PC-9 (cell line): ENCODE measurements around the gene CD80. TPM values are rescaled to one million over a fixed set of nuclear protein-coding genes. Genes with fewer than 3 reads are reported as not detected.

Experiments
- BruUV-seq: library from RNA; stranded (reverse); fragments of 400-500 nt; replicated peaks from 2 replicates; lab custom pipeline; 2021; lab: Mats Ljungman, UMichigan
- CTCF ChIA-PET: fragments of 300-600 bp; sonication (Branson Sonifier 250); formaldehyde crosslinking; loops from one replicate; lab custom pipeline; 2022; ENCODE audit warnings: antibody characterized with exemption; lab: Charles Lee
- POLR2A ChIA-PET: fragments of 300-600 bp; sonication (Branson Sonifier 250); formaldehyde crosslinking; loops from one replicate; lab custom pipeline; 2022; ENCODE audit warnings: antibody characterized with exemption; ENCODE audit not compliant: unreplicated experiment; lab: Charles Lee
- DNase-seq, 2 experiments: peaks; one replicate each; pipeline versions ENCODE4 v3.0.0 to v3.0.0-alpha.2; 2015 to 2022; ENCODE audit warnings: mixed read lengths in 1 of 2
- H2AFZ ChIP-seq: fragments of 200-600 bp; sonication (generic); 2 replicates; pipeline ENCODE4 v1.8.1; 2017; ENCODE audit warnings: antibody characterized with exemption
- H3F3A ChIP-seq: fragments of 200-600 bp; sonication (generic); 2 replicates; pipeline ENCODE4 v1.8.1; 2017; ENCODE audit warnings: antibody characterized with exemption, mild to moderate bottlenecking, low read depth; ENCODE audit not compliant: insufficient read depth
- H3K27ac ChIP-seq: fragments of 200-600 bp; sonication (generic); 2 replicates; pipeline ENCODE4 v1.6.1; 2016; ENCODE audit warnings: mixed run types
- H3K27me3 ChIP-seq: fragments of 200-600 bp; sonication (generic); 2 replicates; pipeline ENCODE4 v1.6.1; 2016; ENCODE audit warnings: low read depth, mixed run types; ENCODE audit not compliant: insufficient read depth
- H3K36me3 ChIP-seq: fragments of 200-600 bp; sonication (generic); 2 replicates; pipeline ENCODE4 v1.6.1; 2016; ENCODE audit warnings: low read depth, mixed run types
- H3K4me1 ChIP-seq: fragments of 200-600 bp; sonication (generic); replicated peaks from 2 replicates; pipeline ENCODE4 v1.6.1; 2016; ENCODE audit warnings: mixed run types; ENCODE audit not compliant: insufficient read depth
- H3K4me2 ChIP-seq: fragments of 200-600 bp; sonication (generic); 2 replicates; pipeline ENCODE4 v1.6.1; 2017; ENCODE audit warnings: mixed run types
- H3K4me3 ChIP-seq: fragments of 200-600 bp; sonication (generic); 2 replicates; pipeline ENCODE4 v1.6.1; 2016; ENCODE audit warnings: mixed run types
- H3K79me2 ChIP-seq: fragments of 200-600 bp; sonication (generic); 2 replicates; pipeline ENCODE4 v1.6.1; 2017; ENCODE audit warnings: low read depth, mixed run types
- H3K9me2 ChIP-seq: fragments of 200-600 bp; sonication (generic); 2 replicates; pipeline ENCODE4 v1.8.1; 2017; ENCODE audit warnings: mild to moderate bottlenecking; ENCODE audit not compliant: insufficient read depth
- H3K9me3 ChIP-seq: fragments of 200-600 bp; sonication (generic); 2 replicates; pipeline ENCODE4 v1.8.1; 2016; ENCODE audit warnings: low read depth; ENCODE audit not compliant: insufficient read depth
- H4K20me1 ChIP-seq: fragments of 200-600 bp; sonication (generic); 2 replicates; pipeline ENCODE4 v1.8.1; 2017; ENCODE audit not compliant: insufficient read depth
- CTCF ChIP-seq: fragments of 200-600 bp; sonication (generic); conservative IDR thresholded peaks from 2 replicates; pipeline ENCODE4 v1.6.1; 2017; ENCODE audit warnings: mixed run types, antibody characterized with exemption, mild to moderate bottlenecking, moderate library complexity
- EZH2 ChIP-seq: fragments of 200-600 bp; sonication (generic); IDR thresholded peaks from 2 replicates; pipeline ENCODE4 v1.8.0; 2017; ENCODE audit warnings: antibody characterized with exemption, low read depth
- intact Hi-C: fragments of 100-400 bp; cut with micrococcal nuclease; formaldehyde crosslinking; loops from one replicate; pipeline ENCODE4 v1.10.0; 2022; ENCODE audit not compliant: unreplicated experiment
- total RNA-seq: library from RNA; stranded (reverse); gene quantifications from 2 replicates; pipeline ENCODE4 v1.2.3, GENCODE V29; 2021

The CD80 gene
- total RNA-seq, 1 experiment from 2014 or later = not detected

GRCh38 chr3:119527714-119528113, 31.7 kb downstream of the CD80 start:
- Histone ChIP-seq H3K79me2 (no peaks in the 10 kb centered on the region), H3K36me3 (peaks cover 9% of the 10 kb centered on the region; the same call in 1 of the 2 replicates), H3K27me3 (no peaks in the 10 kb centered on the region), H3K9me2 (no peaks in the 10 kb centered on the region), H4K20me1 (no peaks in the 10 kb centered on the region), H3K4me3 (no peak overlapping the region), H3K4me1 (no peaks in the 10 kb centered on the region), H3F3A (peaks cover 12% of the 10 kb centered on the region; the same call in 1 of the 2 replicates), H2AFZ (no peak overlapping the region), H3K27ac (no peak overlapping the region), H3K9me3 (no peaks in the 10 kb centered on the region), H3K4me2 (no peak overlapping the region)
- CTCF ChIA-PET = no interaction called here
- intact Hi-C loops = loop anchor here (10.0 kb wide), 1 partner anchor 147 kb away; the partner anchor contains the start of gene COX17
- POLR2A ChIA-PET = no interaction called here
- no peak for DNase-seq
- BruUV-seq = no TSS peak
- TF ChIP-seq EZH2 (no peak), CTCF (no peak)

- no peaks in the 10 kb centered on the region for H3K27me3 ChIP-seq
- H3K79me2 ChIP-seq = no peaks in the 10 kb centered on the region
- TF ChIP-seq EZH2 (no peak), CTCF (peak; percentile 42; the same call in 1 of the 2 replicates)
- no TSS peak for BruUV-seq
- H2AFZ ChIP-seq = no peak overlapping the region
- no peak for DNase-seq
- H3F3A ChIP-seq = peaks cover 12% of the 10 kb centered on the region; the same call in 1 of the 2 replicates
- peaks cover 17% of the 10 kb centered on the region for H3K36me3 ChIP-seq
- no peak overlapping the region for H3K4me3 ChIP-seq
- ChIA-PET CTCF (interaction anchor here (0.6 kb wide), 2 partner anchors 45 to 519 kb away, joined by 3 to 6 read pairs; no protein-coding TSS in a partner anchor), POLR2A (interaction anchor here (0.5 kb wide), 1 partner anchor 171 kb away, joined by 5 read pairs; no protein-coding TSS in a partner anchor)
- H3K4me1 ChIP-seq = no peaks in the 10 kb centered on the region
- no peaks in the 10 kb centered on the region for H3K9me3 ChIP-seq
- intact Hi-C loops = loop anchor here (10.0 kb wide), 1 partner anchor 150 kb away; the partner anchor contains the start of gene COX17
- H3K27ac ChIP-seq = no peak overlapping the region
- no peak overlapping the region for H3K4me2 ChIP-seq
- no peaks in the 10 kb centered on the region for H4K20me1 ChIP-seq
- no peaks in the 10 kb centered on the region for H3K9me2 ChIP-seq
These were observed 34.3 kb downstream of the CD80 start for GRCh38 chr3:119524931-119525662.

- Histone ChIP-seq H3K27me3 (no peaks in the 10 kb centered on the region), H4K20me1 (no peaks in the 10 kb centered on the region), H3K9me2 (no peaks in the 10 kb centered on the region), H3K9me3 (no peaks in the 10 kb centered on the region), H2AFZ (no peak overlapping the region), H3K4me1 (no peaks in the 10 kb centered on the region), H3K4me2 (no peak overlapping the region), H3K27ac (no peak overlapping the region), H3K4me3 (no peak overlapping the region), H3K36me3 (peaks cover 35% of the 10 kb centered on the region), H3K79me2 (no peaks in the 10 kb centered on the region), H3F3A (no peaks in the 10 kb centered on the region)
- ChIA-PET CTCF (no interaction called here), POLR2A (interaction anchor here (0.7 kb wide), 1 partner anchor 19 kb away, joined by 22 read pairs; no protein-coding TSS in a partner anchor)
- no peak for TF ChIP-seq EZH2
- no peak for TF ChIP-seq CTCF
- no peak for DNase-seq
- BruUV-seq = no TSS peak
- intact Hi-C loops = loop anchor here (10.0 kb wide), 1 partner anchor 73 kb away; no protein-coding TSS in a partner anchor
These were observed 41.4 kb downstream of the CD80 start for GRCh38 chr3:119518026-119518425.
